GM20431 (cell line): ENCODE results near the gene IQCH.
"Not testable (repeated sequence)": the region's sequence is repeated elsewhere in the genome, so short reads cannot be mapped to it uniquely, and the experiment has no call there.

Experiments used
- in situ Hi-C: fragments of 300-500 bp; cut with MseI, MboI; formaldehyde crosslinking; loops from one replicate; pipeline ENCODE4 v1.15.0; 2020; ENCODE audit warnings: low sequenced_read_pairs; ENCODE audit not compliant: unreplicated experiment

The IQCH gene

GRCh38 chr15:67244971-67245478, 9.6 kb upstream of the IQCH start:
- in situ Hi-C loops, result no loop called here

- in situ Hi-C loops, result not testable (repeated sequence)
Observed at GRCh38 chr15:67246606-67247005, 8.0 kb upstream of the IQCH start.

GRCh38 chr15:67248011-67248505, 6.5 kb upstream of the IQCH start:
- in situ Hi-C loops, result no loop called here

- in situ Hi-C loops, result no loop called here
Observed at GRCh38 chr15:67249830-67250229, 4.8 kb upstream of the IQCH start.

- in situ Hi-C loops, result no loop called here
Observed at GRCh38 chr15:67251318-67251717, 3.3 kb upstream of the IQCH start.

- in situ Hi-C loops, result no loop called here
Observed at GRCh38 chr15:67253101-67253500, 1.5 kb upstream of the IQCH start.

GRCh38 chr15:67253549-67254237, 893 bp upstream of the IQCH start:
- in situ Hi-C loops, result no loop called here

- in situ Hi-C loops, result no loop called here
Observed at GRCh38 chr15:67256051-67256450, 1.5 kb downstream of the IQCH start.

GRCh38 chr15:67258412-67258811, 3.8 kb downstream of the IQCH start:
- in situ Hi-C loops, result not testable (repeated sequence)

GRCh38 chr15:67259379-67259778, 4.8 kb downstream of the IQCH start:
- in situ Hi-C loops, result no loop called here

GRCh38 chr15:67259806-67260205, 5.2 kb downstream of the IQCH start:
- in situ Hi-C loops, result no loop called here

- in situ Hi-C loops, result no loop called here
Observed at GRCh38 chr15:67266870-67267269, 12.3 kb downstream of the IQCH start.

GRCh38 chr15:67267440-67267839, 12.9 kb downstream of the IQCH start:
- in situ Hi-C loops, result no loop called here

- in situ Hi-C loops, result no loop called here
Observed at GRCh38 chr15:67267951-67268941, 13.7 kb downstream of the IQCH start.

- in situ Hi-C loops, result no loop called here
Observed at GRCh38 chr15:67274236-67274635, 19.6 kb downstream of the IQCH start.

GRCh38 chr15:67276666-67277065, 22.1 kb downstream of the IQCH start:
- in situ Hi-C loops, result no loop called here

GRCh38 chr15:67280217-67280616, 25.6 kb downstream of the IQCH start:
- in situ Hi-C loops, result no loop called here

- in situ Hi-C loops, result no loop called here
Observed at GRCh38 chr15:67281714-67282113, 27.1 kb downstream of the IQCH start.

- in situ Hi-C loops, result not testable (repeated sequence)
Observed at GRCh38 chr15:67285625-67286024, 31.0 kb downstream of the IQCH start.

- in situ Hi-C loops, result not testable (repeated sequence)
Observed at GRCh38 chr15:67286400-67286799, 31.8 kb downstream of the IQCH start.

GRCh38 chr15:67290319-67290718, 35.7 kb downstream of the IQCH start:
- in situ Hi-C loops, result no loop called here
